ENCODE measurements around the gene IGF2BP2.
"Not testable (repeated sequence)": the region's sequence is repeated elsewhere in the genome, so short reads cannot be mapped to it uniquely, and the experiment has no call there.

Gene IGF2BP2

GRCh38 chr3:185807445-185808068 lies 17.3 kb downstream of the IGF2BP2 start:
- DNase-seq (ENCODE audit: low read depth in 2 of 3, low spot score in 2 of 3), result no peak

DNA sequence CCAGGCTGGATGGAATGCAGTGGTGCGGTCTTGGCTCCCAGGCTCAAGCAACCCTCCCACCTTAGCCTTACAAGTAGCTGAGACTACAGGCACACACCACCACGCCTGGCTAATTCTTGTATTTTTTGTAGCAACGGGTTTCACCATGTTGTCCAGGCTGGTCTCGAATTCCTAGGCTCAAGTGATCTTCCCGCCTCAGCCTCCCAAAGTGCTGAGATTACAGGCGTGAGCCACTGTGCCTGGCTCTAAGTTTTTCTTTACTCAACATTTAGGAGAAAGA lies 26.1 kb downstream of the IGF2BP2 start:
- DNase-seq (ENCODE audit: low read depth in 2 of 3, low spot score in 2 of 3), result not testable (repeated sequence)

GRCh38 chr3:185797993-185798830 lies 26.6 kb downstream of the IGF2BP2 start:
- DNase-seq (ENCODE audit: low read depth in 2 of 3, low spot score in 2 of 3), result no peak

GRCh38 chr3:185797108-185797881 lies 27.5 kb downstream of the IGF2BP2 start:
- no peak for DNase-seq (ENCODE audit: low read depth in 2 of 3, low spot score in 2 of 3)

DNA sequence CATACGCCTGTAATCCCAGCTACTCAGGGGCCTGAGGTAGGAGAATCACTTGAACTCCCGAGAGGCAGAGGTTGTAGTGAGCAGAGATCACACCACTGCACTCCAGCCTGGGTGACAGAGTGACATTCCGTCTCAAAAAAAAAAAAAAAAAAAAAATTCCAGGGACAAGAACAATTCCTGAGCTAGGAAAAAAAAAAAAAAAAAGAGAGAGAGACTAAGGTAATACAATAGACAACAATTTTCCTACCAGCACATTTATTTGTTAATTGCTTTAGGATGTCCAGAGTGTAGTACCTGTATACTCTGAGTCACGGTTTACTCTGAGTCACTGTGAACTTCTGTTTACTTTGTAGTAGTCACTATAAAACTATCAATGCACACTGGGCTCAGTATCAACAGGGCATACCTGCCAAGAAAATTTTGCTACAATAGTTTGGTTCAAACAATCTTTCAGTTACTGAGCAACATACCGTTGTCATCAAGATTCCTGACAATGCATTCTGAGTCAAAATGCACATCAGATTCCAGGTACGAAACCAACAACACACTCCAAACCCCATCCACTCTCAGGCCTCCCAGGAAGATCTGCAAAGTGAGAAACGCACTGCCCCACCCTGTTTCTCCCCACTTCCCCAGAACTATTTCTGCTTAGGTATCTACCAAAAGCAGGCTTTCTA lies 28.3 kb downstream of the IGF2BP2 start:
- no peak for DNase-seq (ENCODE audit: low read depth in 2 of 3, low spot score in 2 of 3)

DNA sequence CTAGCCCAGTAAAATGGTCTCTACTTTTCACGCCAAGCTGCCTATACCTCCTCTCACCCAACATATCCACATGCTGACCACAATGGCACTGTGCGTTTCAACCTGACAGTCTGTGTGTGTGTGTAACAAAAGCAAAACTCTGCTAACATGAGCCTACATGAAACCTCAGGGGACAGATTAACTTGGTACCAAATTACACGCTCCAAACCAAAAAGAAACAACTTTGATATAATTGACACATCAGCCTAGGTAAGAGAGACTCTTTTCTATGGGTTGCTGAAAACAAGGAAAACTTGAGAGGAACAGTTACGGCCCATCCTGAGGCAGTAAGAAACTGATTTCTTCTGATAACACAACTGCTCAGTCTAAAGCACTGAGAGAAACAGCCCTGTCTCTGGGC lies 31.5 kb downstream of the IGF2BP2 start:
- no peak for DNase-seq (ENCODE audit: low read depth in 2 of 3, low spot score in 2 of 3)

- DNase-seq (ENCODE audit: low read depth in 2 of 3, low spot score in 2 of 3), result no peak
Measured at GRCh38 chr3:185792955-185793354, 31.9 kb downstream of the IGF2BP2 start.

GRCh38 chr3:185789891-185790830 lies 34.7 kb downstream of the IGF2BP2 start:
- DNase-seq (ENCODE audit: low read depth in 2 of 3, low spot score in 2 of 3), result no peak

GRCh38 chr3:185789134-185789533 lies 35.7 kb downstream of the IGF2BP2 start:
- DNase-seq (ENCODE audit: low read depth in 2 of 3, low spot score in 2 of 3), result no peak

DNA sequence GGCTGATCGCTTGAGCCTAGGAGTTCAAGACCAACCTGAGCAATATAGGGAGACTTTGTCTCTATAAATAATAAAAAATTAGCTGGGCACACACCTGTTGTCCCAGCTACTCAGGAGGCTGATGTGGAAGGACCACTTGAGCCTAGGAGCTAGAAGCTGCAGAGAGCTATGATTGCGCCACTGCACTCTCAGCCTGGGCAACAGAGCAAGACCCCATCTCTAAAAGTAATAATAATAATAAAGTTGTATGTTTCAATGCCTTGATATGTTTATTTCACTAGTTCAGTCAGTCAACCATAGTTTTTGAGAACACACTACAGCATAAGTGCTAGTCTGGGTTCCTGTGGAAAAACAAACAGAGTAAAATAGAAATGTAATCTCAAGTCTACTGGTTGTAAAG lies 36.5 kb downstream of the IGF2BP2 start:
- no peak for DNase-seq (ENCODE audit: low read depth in 2 of 3, low spot score in 2 of 3)

GRCh38 chr3:185786956-185787877 lies 37.6 kb downstream of the IGF2BP2 start:
- DNase-seq (ENCODE audit: low read depth in 2 of 3, low spot score in 2 of 3), result no peak

DNA sequence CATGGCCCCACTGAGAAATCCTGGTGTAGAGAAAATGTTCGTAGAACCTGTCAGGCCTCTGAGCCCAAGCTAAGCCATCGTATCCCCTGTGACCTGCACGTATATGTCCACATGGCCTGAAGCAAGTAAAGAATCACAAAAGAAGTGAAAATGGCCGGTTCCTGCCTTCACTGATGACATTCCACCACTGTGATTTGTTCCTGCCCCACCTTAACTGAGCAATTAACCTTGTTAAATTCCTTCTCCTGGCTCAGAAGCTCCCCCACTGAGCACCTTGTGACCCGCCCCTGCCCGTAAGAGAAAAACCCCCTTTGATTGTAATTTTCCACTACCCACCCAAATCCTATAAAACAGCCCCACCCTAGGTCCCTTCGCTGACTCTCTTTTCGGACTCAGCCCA lies 38.6 kb downstream of the IGF2BP2 start:
- not testable (repeated sequence) for DNase-seq (ENCODE audit: low read depth in 2 of 3, low spot score in 2 of 3)

- DNase-seq (ENCODE audit: low read depth in 2 of 3, low spot score in 2 of 3), result no peak
Measured at GRCh38 chr3:185784317-185784716, 40.5 kb downstream of the IGF2BP2 start.

GRCh38 chr3:185781759-185782158 lies 43.1 kb downstream of the IGF2BP2 start:
- no peak for DNase-seq (ENCODE audit: low read depth in 2 of 3, low spot score in 2 of 3)

- no peak for DNase-seq (ENCODE audit: low read depth in 2 of 3, low spot score in 2 of 3)
Measured at GRCh38 chr3:185779461-185779860, 45.4 kb downstream of the IGF2BP2 start.

GRCh38 chr3:185778821-185779220 lies 46.0 kb downstream of the IGF2BP2 start:
- no peak for DNase-seq (ENCODE audit: low read depth in 2 of 3, low spot score in 2 of 3)

GRCh38 chr3:185778094-185778493 lies 46.7 kb downstream of the IGF2BP2 start:
- no peak for DNase-seq (ENCODE audit: low read depth in 2 of 3, low spot score in 2 of 3)

DNA sequence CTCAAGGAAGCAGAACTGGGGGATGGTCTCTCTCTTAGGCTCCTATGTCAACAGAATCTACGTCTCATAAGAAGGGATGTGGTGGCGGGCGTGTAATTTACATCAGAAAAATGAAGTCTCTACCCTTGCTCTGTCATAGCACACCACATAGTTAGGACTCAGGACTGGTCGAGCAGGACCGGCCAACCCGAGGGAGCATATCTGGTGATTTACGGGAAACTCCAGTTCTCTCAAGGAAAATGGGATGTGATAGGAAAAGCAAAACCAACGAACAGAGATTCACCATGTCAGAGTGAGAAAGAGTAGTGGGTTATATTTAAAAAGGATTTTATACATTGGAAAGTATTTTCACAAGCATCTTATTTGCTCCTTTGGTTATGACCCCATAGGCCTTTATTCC lies 54.7 kb downstream of the IGF2BP2 start:
- no peak for DNase-seq (ENCODE audit: low read depth in 2 of 3, low spot score in 2 of 3)

GRCh38 chr3:185768578-185768982 lies 56.3 kb downstream of the IGF2BP2 start:
- peak in 1 of 3 experiments; percentile 37 for DNase-seq (ENCODE audit: low read depth in 2 of 3, low spot score in 2 of 3)
